Activated gamma-delta T cell treated with Interleukin-2 at 50 U/mL for 16 hours (primary cell): ENCODE results near the gene GRB10.

Source experiments
- DNase-seq: peaks from one replicate; pipeline ENCODE4 v3.0.0-alpha.2; 2020

GRB10 gene

DNA sequence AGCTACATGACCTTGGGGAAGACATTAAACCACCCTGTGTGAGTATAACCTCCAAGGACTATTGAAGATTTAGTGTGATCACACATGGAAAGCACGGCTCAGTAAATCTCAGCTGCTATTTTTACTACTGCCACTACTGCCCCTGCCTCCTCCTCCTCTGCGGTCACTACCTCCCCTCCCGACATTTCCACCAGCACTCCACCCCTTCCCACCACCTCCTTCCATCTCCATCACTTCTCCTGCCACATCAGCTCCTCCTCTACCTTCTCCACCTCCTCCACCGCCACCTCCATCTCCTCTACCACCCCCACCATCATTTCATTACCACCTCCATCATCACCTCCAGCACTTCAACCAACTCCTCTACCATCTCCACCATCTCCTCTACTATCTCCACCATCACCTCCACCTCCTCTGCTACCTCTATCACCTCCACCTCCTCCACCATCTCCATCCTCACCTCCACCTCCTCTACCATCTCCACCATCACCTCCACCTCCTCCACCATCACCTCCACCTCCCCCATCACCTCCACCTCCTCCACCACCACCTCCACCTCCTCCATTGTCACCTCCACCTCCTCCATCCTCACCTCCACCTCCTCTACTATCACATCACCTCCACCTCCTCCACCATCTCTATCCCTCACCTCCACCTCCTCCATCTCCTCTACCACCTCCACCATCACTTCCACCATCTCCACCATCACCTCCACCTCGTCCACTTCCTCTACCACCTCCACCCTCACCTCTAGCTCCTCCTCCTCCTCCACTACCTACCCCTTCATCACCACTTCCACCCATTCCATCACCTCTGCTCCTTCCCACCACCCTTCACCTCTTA, 69.4 kb downstream of the GRB10 start:
- DNase-seq, result no peak

DNA sequence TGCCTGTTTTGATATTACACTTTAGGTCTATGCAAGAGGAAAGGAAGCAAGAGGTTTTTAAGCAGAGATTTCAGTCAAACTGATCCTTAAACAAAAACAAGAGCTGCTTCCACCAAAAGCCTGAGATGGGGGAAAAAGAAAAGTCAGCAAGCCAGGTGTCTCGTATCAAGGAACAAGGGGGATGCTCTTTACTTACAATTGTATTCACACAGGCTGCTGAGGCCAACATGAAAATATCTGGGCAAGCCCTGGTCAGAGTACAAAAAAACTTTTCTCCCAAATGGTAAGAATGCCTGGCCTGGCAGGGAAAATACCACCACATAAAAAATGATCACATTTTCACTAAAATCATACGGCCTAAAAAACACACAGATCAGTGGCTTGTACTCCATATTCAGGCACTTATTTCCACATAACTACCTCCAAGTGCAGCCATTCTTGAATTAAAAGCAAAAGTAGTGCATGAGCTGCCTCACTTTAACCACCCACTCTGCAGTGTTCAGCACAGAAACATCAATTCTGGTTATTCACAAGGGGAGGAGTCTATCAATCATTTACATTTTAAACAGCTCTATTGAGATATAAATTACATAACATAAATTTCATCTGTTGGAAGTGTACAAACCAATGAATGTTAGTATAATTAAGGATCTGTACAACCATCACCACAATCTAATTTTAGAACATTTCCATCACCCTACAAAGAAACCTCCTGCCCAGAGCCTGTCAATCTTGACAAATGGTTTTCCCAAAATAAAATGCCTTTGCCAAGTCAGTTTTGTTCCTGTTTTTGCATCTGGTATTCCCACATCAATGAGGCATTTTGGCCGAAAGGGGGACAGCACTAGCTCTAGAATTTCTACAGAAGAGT, 70.2 kb downstream of the GRB10 start:
- DNase-seq, result no peak

DNA sequence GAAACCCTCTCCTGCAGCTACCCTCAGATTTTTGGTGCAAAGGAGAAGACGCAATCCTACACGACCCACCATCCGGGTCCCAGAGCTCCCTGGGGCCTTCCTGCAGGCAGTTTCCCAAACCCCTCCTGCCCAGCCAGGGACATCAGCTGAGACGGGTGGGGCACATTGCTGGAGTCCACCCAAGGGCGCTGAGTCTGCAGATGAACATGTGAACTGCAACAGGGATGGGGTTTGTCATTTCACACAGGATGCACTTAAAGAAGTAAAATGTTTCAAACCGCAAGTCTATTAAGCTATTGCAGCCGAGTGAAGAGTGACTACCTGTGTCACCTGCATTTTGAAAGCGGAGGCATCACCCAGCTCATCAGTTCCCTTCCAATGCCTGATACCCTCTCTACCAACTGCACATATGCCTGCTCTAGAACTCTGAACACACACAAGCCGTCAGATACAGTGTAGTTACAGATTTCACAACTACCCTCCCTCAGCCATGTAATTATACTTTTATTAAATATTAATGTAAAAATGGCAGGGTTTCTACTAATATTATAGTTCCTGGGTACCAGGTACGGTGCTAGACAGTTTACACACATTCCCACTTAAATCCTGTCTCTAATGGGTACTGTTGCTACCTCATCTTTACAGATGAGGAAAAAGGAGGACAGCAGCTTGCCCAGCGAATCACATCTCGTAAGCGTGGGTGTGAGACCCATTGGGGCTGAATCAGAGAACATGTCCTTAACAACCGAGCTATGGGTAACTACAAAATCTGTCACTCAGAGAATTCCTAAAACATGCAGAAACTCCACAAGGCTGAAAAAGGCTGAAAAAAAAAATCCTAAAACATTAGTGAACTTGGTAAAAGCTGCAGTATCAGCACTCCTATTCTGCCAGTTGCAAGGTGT, 71.2 kb downstream of the GRB10 start:
- DNase-seq, result no peak

DNA sequence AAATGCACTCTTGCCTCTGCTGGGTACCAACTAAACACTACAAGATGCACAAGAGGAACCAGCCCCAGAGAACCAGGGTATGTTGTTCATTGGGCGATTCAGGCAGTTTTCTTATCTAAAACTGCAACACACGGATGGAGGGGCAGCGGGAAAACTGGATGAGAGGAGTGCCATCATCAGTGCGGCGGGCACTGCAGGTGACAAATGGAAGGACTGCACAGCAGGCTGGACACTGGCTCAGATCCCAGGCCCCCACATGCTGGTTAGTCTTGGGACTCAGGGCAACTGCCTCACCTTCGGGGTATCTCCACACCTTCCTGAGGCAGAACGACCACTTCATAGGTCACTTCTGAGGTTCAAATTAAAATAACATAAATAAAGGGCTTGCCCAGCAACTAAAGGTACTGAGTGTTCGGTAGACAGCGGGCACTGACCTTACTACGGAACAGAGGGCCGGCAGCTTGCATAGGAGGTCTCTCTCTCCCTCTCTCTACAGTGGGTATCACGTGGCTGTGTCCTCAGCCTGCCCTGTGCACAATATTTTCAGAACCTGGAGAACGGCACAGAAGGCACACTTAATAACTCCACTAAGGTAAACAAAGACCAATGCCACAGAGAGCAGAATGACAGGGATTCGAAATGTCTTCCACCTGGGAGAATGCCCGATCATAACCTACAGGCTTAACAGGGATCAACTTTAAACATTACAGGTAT, 72.1 kb downstream of the GRB10 start:
- no peak for DNase-seq

DNA sequence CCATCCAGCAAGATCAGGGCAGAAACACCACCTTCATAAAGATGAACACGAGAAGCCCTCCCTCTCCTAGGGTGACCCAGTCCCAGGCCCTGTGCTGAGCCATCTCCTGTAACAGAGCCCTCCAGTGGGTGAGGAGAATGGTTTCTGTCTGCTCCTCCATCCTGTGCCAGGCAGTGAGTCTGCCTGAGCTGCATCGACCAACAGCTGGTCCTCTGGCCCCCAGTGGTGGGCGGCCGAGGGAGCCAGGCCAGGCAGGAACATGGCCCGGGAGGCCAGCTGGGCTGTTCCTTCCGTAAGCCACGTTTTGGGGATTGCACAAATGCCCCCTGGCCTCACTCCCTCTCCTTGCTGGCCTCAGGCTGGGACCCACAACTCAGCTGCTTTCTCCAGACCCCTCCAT, 73.5 kb downstream of the GRB10 start:
- DNase-seq, result no peak

DNA sequence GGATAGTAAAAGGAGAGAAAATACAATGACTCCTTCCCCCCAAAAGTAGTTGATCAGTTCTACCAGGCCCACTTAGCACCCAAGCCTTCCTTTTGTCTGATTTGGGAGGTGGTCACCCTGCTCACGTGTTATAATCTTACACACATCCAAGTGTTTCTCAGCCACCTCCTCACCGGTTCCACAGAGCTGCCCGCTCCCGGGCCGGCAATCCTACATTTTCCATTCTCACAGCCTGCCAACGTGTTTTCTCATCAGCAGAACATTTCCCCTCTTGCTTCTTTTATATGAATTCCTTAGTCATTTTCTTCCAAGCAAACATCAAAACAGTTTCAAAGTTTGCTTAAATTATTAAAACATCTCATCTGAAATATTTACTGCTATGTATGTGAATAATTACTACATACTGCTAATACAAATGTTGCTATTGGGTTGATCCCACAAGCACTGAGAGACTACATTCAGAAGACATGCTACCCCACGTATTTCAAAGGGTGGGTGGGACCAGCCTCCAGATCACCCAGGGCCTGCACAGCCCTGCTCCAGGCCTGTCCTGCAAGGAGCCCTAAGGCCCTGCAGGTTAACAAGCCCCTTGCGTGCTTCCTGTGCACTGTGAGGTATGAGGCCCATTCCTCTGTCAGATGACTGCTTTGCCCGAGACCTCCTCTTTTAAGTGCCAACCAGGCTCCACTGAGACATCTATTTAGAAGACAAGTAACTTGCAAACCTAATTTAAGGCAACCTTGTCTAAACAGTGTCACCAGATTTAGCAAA, 75.3 kb downstream of the GRB10 start:
- DNase-seq, result no peak

DNA sequence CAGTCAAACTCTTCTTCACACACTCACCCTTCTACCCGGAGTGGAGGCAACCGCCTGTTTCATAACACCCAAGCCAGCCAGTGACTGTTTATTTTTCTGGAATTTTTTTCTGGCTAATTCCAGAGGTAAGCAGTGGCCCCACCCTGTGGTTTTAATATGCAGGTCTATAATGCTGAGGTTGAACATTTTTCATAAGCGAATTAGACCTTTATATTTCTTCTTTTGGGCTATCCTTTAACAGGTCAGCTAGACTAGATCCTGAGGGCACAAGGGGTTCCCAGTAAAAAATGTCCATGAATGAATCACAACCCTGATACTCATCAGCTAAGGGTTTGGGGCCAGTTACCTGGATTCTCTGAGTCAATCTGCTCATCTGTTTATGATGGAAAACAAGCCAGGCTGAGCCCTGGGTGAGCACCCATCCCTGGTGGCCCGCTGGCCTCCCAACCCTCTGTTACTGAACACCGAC, 76.2 kb downstream of the GRB10 start:
- DNase-seq, result no peak

DNA sequence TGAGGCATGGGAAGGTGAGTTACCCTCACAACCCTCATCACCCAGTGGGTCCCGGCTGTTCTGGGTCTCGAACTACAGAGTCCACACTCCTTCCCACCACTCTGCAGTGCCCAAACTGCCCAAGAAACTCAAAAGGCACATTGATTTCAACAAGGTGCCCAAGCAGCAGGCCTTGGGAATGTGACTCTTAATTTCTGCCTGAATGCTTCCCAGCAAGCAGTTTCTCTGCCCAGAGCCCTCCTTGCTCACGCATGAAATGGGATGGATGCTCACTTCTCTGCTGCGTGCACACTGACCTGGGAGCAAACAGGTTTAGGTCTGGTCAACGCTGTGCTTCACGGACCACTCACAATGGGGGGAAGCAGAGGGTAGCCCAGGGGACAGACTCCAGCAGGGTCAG, 77.9 kb downstream of the GRB10 start:
- no peak for DNase-seq

DNA sequence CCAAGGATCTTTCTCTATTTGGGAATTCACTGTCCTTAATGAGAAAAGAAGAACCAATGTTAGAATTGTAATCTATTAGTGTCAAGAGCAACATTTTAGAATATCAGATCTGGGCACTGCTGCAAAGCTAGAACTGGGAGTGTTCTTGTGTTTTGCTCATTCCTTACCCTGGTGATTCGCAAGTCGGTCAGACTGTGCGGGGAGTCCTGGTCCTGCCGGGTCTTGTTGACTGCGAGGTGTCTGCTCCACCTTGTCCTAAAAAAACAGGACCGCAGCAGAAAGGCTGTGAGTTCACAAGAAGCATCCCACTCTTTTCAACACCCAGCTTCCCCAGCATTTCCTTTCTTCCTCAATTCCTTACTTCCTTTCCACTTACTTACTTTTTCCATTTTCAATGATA, 79.0 kb downstream of the GRB10 start:
- no peak for DNase-seq

DNA sequence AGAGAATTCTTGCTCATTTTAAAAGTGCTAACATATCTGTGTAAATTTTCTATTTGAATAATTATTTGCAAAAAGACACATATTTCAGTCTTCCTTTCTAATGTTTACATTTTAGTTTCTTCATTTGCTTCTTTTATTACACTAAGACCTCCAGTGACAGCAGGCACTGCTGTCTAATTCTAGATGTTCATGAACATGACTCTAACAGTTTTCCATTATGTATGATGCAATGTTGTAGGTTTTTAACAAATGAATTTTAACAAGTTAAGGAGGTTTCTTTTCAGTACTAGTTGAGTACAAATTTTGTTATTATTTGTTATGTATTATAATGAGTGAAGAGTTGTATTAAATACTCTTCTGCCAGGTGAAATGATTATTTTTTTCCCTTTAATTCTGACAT, 83.6 kb downstream of the GRB10 start:
- DNase-seq, result no peak

DNA sequence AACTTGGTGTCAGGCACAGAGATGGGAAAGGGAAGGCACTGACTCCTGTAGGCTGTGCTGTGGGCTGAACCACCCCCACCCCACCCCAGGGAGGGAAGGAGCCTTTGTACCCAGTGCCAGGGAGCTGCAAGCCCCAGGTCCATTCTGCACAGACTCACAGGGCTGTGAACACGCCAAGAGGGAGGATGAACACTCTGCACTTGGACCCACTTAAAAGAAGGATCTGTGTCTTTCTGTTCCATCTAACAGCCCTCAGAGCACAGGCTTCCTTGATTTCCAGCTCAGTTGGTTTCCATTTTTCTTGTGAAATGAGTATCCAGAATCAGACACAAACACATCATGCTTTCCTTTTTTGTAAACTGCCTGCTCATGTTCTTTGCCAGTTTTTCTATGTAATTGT, 84.9 kb downstream of the GRB10 start:
- no peak for DNase-seq

DNA sequence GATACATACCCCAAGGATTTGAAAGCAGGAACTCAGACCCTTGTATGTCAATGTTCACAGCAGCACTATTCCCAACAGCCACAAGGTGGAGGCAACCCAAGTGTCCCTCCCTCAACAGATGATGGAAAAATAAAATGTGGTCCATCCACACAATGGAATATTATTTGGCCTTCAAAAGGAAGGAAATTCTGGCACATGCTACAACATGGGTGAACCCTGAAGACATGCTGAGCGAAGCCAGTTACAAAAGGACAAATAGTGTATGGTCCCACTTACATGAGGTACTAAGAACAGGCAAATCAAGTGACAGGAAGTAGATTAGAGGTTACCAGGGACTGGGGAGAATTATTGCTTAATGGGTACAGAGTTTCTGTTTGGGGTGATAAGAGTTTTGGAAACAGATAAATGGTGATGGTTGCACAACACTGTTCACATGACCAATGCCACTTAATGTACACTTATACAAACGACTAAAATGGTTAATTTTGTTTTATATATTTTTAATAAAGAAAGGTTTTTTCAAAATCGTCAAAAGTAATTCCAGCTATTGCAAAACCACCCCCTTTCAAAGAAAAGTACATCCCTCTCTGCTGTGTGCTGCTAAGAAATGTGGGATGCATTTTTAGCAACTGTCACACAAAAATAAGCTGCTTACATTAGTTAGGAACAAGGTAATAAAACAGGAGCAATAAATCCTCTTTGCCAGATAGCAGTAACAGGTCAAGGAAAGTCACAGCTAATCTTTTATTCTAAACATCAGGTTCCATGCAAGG, 85.7 kb downstream of the GRB10 start:
- DNase-seq, result no peak

DNA sequence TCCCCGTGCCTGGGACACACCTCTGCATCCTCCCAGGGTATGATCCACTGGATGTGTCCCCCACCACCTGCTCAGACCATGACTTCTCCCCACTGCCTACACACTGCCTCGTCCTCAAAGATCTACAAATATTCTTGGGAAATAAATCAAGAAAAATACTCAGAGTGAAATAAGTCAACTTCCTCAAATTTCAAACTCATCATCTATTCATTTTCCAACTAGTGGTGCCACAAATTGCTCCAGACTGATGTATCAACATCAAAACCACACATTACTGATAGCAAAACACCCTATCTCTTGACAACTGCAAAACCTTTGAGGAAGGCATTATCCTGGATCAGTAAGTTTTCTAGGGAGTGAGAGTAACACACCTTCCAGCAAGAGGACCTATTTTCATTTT, 87.7 kb downstream of the GRB10 start:
- DNase-seq, result no peak

DNA sequence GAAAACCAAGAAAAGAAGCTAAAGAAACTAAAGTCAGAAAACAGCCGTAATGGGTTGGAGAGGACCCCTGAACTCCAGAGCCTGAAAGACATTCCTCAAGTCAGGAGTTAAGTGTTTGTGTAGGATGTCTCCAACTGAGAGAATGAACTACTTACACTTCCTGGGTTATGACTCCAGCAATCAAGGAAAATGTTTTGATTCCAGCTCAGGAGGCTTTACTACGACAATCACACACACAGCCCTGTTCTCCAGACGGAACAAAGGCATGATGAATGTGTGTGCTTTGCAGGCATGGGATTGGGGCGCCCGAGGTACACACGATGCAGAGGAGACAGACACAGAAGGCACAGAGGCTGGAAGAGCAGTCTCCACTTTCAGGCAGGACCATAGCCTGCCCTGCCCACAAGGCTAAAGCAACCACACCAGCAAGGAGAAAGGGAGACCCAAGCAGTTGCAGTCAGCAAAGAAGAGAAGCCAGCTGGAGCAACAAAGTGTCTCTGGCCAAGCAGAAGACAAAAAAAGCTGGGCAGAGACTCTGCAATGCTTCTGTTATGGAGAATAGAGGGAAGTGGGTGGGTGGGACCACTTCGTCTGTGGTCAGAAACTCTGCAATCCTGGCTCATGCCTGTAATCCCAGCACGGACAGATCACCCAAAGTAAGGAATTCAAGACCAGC, 89.1 kb downstream of the GRB10 start:
- DNase-seq, result no peak

DNA sequence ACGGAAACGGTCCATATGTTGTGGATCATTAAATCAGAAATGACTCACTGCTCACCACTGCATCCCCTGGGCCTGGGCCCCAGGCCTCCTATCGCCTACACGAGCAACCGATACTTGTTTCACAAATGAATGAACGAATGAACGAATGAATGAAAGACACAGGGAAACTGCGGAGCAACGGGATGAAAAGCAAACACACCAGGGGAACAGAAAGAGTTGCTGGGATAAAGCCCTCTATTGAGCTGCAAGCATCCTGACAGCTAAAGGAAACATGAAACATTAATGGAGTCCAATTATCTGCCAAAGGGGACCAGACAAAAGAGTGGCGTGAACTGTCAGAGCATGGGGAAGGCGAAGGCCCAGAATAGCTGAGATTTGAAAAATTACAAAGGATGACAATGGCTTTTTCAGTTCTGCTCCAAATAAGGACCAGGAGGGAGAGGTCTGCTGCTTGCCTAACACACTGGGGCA, 92.1 kb downstream of the GRB10 start:
- no peak for DNase-seq

DNA sequence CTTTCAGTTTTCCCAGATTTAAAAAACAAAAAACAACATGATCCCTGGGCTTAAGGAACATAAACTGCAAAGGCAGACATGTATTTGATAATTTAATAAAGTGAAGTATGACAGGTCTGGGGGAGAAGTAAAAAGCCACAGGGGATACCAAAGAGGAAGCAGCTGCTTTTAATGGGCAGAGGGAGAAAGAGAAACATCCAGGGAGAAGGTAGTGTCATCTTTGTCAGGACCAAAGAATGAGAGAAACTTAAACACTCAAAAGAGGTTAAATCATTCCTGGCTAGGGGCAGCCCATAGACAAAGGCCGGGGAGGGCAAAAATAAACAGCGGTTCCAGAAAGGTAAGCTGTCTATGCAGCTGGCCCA, 94.5 kb downstream of the GRB10 start:
- DNase-seq, result no peak

DNA sequence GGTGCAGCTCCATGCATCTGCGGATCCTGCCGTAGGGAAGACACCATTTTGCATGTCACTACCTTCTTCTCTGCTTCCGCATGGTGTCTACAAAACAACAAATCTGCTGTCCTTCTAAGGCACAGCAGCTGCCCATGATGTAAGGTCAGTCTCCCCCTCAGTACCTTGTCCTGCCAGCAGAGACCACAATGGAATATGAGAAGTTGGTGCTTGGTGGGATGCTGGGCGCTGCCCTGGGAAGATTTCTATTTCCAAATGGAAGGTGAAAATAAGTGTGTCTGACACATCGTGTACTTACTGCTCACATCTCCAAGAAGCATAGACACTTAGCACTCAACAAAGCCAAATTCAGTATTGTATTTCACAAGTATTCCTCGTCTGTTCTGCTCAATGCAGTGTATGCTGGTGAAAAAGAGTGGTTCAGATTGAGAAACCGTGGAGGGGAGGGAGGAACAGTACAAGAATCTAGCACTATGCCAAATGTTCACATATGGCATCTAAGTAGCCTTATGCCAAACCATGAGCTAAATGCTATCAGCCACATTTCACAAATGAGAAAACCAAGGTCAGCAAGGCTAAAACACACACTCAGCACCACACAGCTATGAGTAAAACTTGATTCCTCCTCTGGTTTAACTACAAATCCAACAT, 95.0 kb downstream of the GRB10 start:
- DNase-seq, result no peak

DNA sequence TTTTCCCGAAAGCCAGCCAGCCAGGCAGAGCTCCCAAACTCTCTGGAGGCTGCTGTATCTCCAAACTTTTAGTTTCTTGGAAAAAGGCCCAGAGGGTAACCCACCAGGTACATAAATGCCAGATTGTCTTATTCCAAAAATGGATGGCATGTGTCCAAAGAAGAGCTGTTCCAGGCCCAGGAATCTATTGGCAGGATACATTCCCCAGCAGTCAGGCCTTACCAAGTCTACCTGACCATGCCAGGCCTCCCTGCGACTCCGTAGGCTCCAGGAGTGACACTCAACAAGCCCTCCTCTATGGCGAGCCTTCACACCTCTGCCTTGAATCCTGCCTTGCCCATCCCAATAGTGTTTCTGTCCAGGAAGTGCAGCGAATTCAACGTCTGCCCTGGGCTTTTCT, 95.6 kb downstream of the GRB10 start:
- no peak for DNase-seq
